Keratinocyte (primary cell): Measurements from ENCODE around the gene SLC25A42. TPM values are rescaled to one million over a fixed set of nuclear protein-coding genes. Genes with fewer than 3 reads are reported as not detected.

ENCODE experiments used
- DNase-seq: peaks from one replicate; pipeline ENCODE4 v3.0.0-alpha.2; 2011; ENCODE audit warnings: low read depth, missing footprints, low spot score
- FAIRE-seq: peaks from 2 replicates; lab custom pipeline; 2011; peaks lifted over from hg19 to GRCh38; lab: Jason Lieb, UNC
- H2AFZ ChIP-seq: 2 replicates; pipeline ENCODE4 v1.6.0; 2012; ENCODE audit warnings: low read length, control low read depth, inconsistent platforms; ENCODE audit not compliant: control insufficient read depth
- H3K27ac ChIP-seq: 2 replicates; pipeline ENCODE4 v1.5.1; 2011; ENCODE audit warnings: low read length; ENCODE audit not compliant: control insufficient read depth, insufficient read depth
- H3K27me3 ChIP-seq: 3 replicates; pipeline ENCODE4 v1.6.0; 2011; ENCODE audit warnings: low read length; ENCODE audit not compliant: control insufficient read depth, insufficient read depth; ENCODE audit errors: extremely low read depth
- H3K36me3 ChIP-seq, 2 experiments: 2 replicates in 1 of 2; 3 replicates in 1 of 2; pipeline ENCODE4 v1.5.1; 2011; ENCODE audit warnings: low read length in 2 of 2, mild to moderate bottlenecking in 1 of 2; ENCODE audit not compliant: control insufficient read depth in 2 of 2, insufficient read depth in 2 of 2; ENCODE audit errors: extremely low read depth in 1 of 2
- H3K4me1 ChIP-seq: 3 replicates; pipeline ENCODE4 v1.5.1; 2011; ENCODE audit warnings: low read length; ENCODE audit not compliant: control insufficient read depth, insufficient read depth; ENCODE audit errors: extremely low read depth
- H3K4me2 ChIP-seq: 3 replicates; pipeline ENCODE4 v1.6.0; 2011; ENCODE audit warnings: low read depth, low read length; ENCODE audit not compliant: control insufficient read depth, insufficient read depth; ENCODE audit errors: extremely low read depth
- H3K4me3 ChIP-seq, 3 experiments: fragments of 200-600 bp in 1 of 3; sonication (generic) in 1 of 3; 2 replicates in 2 of 3; 3 replicates in 1 of 3; pipeline ENCODE4 v1.5.1; 2011 to 2016; ENCODE audit warnings: low read length in 3 of 3, mild to moderate bottlenecking in 3 of 3, control low read depth in 2 of 3, inconsistent platforms in 1 of 3, low read depth in 1 of 3, mixed read lengths in 1 of 3, mixed run types in 1 of 3, moderate library complexity in 1 of 3; ENCODE audit not compliant: control insufficient read depth in 2 of 3, insufficient read depth in 2 of 3; ENCODE audit errors: extremely low read depth in 1 of 3
- H3K79me2 ChIP-seq: 2 replicates; pipeline ENCODE4 v1.6.0; 2012; ENCODE audit warnings: low read length; ENCODE audit not compliant: control insufficient read depth, insufficient read depth
- H3K9ac ChIP-seq: 3 replicates; pipeline ENCODE4 v1.6.0; 2011; ENCODE audit warnings: low read length; ENCODE audit not compliant: control insufficient read depth, insufficient read depth; ENCODE audit errors: extremely low read depth
- H3K9me1 ChIP-seq: 3 replicates; pipeline ENCODE4 v1.6.0; 2011; ENCODE audit warnings: low read length; ENCODE audit not compliant: control insufficient read depth, insufficient read depth; ENCODE audit errors: extremely low read depth
- H3K9me3 ChIP-seq: 2 replicates; pipeline ENCODE4 v1.5.1; 2012; ENCODE audit warnings: low read depth, low read length; ENCODE audit not compliant: control insufficient read depth
- H4K20me1 ChIP-seq: 3 replicates; pipeline ENCODE4 v1.6.0; 2011; ENCODE audit warnings: low read length; ENCODE audit not compliant: control insufficient read depth, insufficient read depth; ENCODE audit errors: extremely low read depth
- CTCF ChIP-seq, 3 experiments: IDR thresholded peaks in 1 of 3; conservative IDR thresholded peaks in 1 of 3; optimal IDR thresholded peaks in 1 of 3; 2 replicates in 2 of 3; 3 replicates in 1 of 3; pipeline versions ENCODE3 to v1.5.1; 2011; ENCODE audit warnings: low read length in 3 of 3, mild to moderate bottlenecking in 3 of 3, moderate library complexity in 2 of 3, control low read depth in 1 of 3, inconsistent platforms in 1 of 3; ENCODE audit not compliant: insufficient read depth in 2 of 3; ENCODE audit errors: extremely low read depth in 1 of 3
- EZH2 ChIP-seq: IDR thresholded peaks from one replicate; pipeline ENCODE4 v1.6.1; 2012; ENCODE audit warnings: inconsistent platforms, mild to moderate bottlenecking, low read length, moderate library complexity
- dilution Hi-C: fragments of 300-500 bp; cut with MboI; formaldehyde crosslinking; loops from one replicate; pipeline ENCODE4 v1.7.0; 2020; ENCODE audit warnings: low sequenced_read_pairs; ENCODE audit not compliant: extremely low pct_ligation_motif_present
- polyA plus RNA-seq, 5 experiments: library from polyadenylated mRNA; depleted of rRNA in 3 of 5; stranded (reverse) in 3 of 5; stranded (forward) in 1 of 5; unstranded in 1 of 5; fragments of >200 nt; gene quantifications; 1 replicate in 1 of 5; 2 replicates in 3 of 5; 3 replicates in 1 of 5; pipeline versions ENCODE4 v1.2.1 to v1.2.3, GENCODE V29; 2011 to 2012; ENCODE audit warnings: missing spikeins in 2 of 5, low read depth in 1 of 5, low replicate concordance in 1 of 5

The SLC25A42 gene
- polyA plus RNA-seq, 1 donor (not counting 4 experiments of a cell fraction or from before 2014, with no cell fraction given) = 1.2 TPM

GRCh38 chr19:19139876-19140229 lies 76.1 kb downstream of the SLC25A42 start:
- dilution Hi-C loops = no loop called here

GRCh38 chr19:19140476-19140875 lies 76.7 kb downstream of the SLC25A42 start:
- Histone ChIP-seq H3K9ac (no peak overlapping the region), H3K4me3 (no peak overlapping the region), H3K36me3 (no peaks in the 10 kb centered on the region), H3K79me2 (peaks cover 3% of the 10 kb centered on the region), H3K9me3 (no peaks in the 10 kb centered on the region), H3K9me1 (no peaks in the 10 kb centered on the region), H3K4me1 (peaks cover 6% of the 10 kb centered on the region), H3K4me2 (no peak overlapping the region), H4K20me1 (no peaks in the 10 kb centered on the region), H3K27me3 (no peaks in the 10 kb centered on the region), H2AFZ (no peak overlapping the region), H3K27ac (no peak overlapping the region)
- DNase-seq (no peak), FAIRE-seq (no peak)
- dilution Hi-C loops = no loop called here
- TF ChIP-seq EZH2 (no peak), CTCF (optimal IDR thresholded peaks at IDR 0.05 in 1 of 3, IDR thresholded peaks at IDR 0.05 in 1 of 3, conservative IDR thresholded peaks at IDR 0.05 in 1 of 3; ENCODE audit: extremely low read depth in 1 of 3, insufficient read depth in 2 of 3, low read length in 3 of 3) (no peak)

More at GRCh38 chr19:19139876-19140229, 76.1 kb downstream of the SLC25A42 start:
- Histone ChIP-seq H3K36me3 (no peaks in the 10 kb centered on the region), H3K27me3 (no peaks in the 10 kb centered on the region), H3K4me1 (peaks cover 6% of the 10 kb centered on the region), H4K20me1 (no peaks in the 10 kb centered on the region), H3K9ac (no peak overlapping the region), H3K9me3 (no peaks in the 10 kb centered on the region), H3K79me2 (peaks cover 3% of the 10 kb centered on the region), H3K4me3 (no peak overlapping the region), H3K4me2 (no peak overlapping the region), H2AFZ (no peak overlapping the region), H3K9me1 (no peaks in the 10 kb centered on the region), H3K27ac (no peak overlapping the region)
- FAIRE-seq = no peak
- no peak for TF ChIP-seq CTCF (optimal IDR thresholded peaks at IDR 0.05 in 1 of 3, IDR thresholded peaks at IDR 0.05 in 1 of 3, conservative IDR thresholded peaks at IDR 0.05 in 1 of 3; ENCODE audit: extremely low read depth in 1 of 3, insufficient read depth in 2 of 3, low read length in 3 of 3)
- no peak for TF ChIP-seq EZH2
- DNase-seq = no peak
